CD4-positive, alpha-beta T cell treated with Interleukin-17A for 4 hours (primary cell): ENCODE data around the gene ARHGAP8.

Source experiments
- DNase-seq: peaks from one replicate; pipeline ENCODE4 v3.0.0-alpha.2; 2020; ENCODE audit warnings: mixed read lengths

The ARHGAP8 gene

GRCh38 chr22:44752285-44753188 lies at the start of gene ARHGAP8:
TSS of gene ARHGAP8 (plus strand) at chr22:44752575. CDS start at chr22:44786528, 33,953 bp downstream.
- peak; percentile 50 for DNase-seq

GRCh38 chr22:44703255-44703870 lies 49.0 kb upstream of the ARHGAP8 start:
- DNase-seq: no peak

- no peak for DNase-seq
Measured at GRCh38 chr22:44704159-44705021, 48.0 kb upstream of the ARHGAP8 start.

GRCh38 chr22:44705022-44705297 lies 47.4 kb upstream of the ARHGAP8 start:
- DNase-seq: no peak

GRCh38 chr22:44706488-44706887 lies 45.9 kb upstream of the ARHGAP8 start:
- no peak for DNase-seq

GRCh38 chr22:44707178-44707577 lies 45.2 kb upstream of the ARHGAP8 start:
- no peak for DNase-seq

GRCh38 chr22:44707752-44708151 lies 44.6 kb upstream of the ARHGAP8 start:
- DNase-seq: no peak

GRCh38 chr22:44709881-44710392 lies 42.4 kb upstream of the ARHGAP8 start:
- no peak for DNase-seq

GRCh38 chr22:44710474-44711240 lies 41.7 kb upstream of the ARHGAP8 start:
- DNase-seq: peak; percentile 16

GRCh38 chr22:44711241-44711560 lies 41.2 kb upstream of the ARHGAP8 start:
- DNase-seq: no peak

GRCh38 chr22:44711690-44712555 lies 40.5 kb upstream of the ARHGAP8 start:
- DNase-seq: no peak

- no peak for DNase-seq
Measured at GRCh38 chr22:44712962-44713361, 39.4 kb upstream of the ARHGAP8 start.

- no peak for DNase-seq
Measured at GRCh38 chr22:44714703-44715350, 37.5 kb upstream of the ARHGAP8 start.

GRCh38 chr22:44718418-44718817 lies 34.0 kb upstream of the ARHGAP8 start:
- no peak for DNase-seq

- DNase-seq: no peak
Measured at GRCh38 chr22:44719586-44720368, 32.6 kb upstream of the ARHGAP8 start.

- DNase-seq: no peak
Measured at GRCh38 chr22:44721213-44721612, 31.2 kb upstream of the ARHGAP8 start.

GRCh38 chr22:44722611-44723010 lies 29.8 kb upstream of the ARHGAP8 start:
- no peak for DNase-seq

GRCh38 chr22:44723801-44724200 lies 28.6 kb upstream of the ARHGAP8 start:
- DNase-seq: no peak

GRCh38 chr22:44724416-44724815 lies 28.0 kb upstream of the ARHGAP8 start:
- no peak for DNase-seq

GRCh38 chr22:44724859-44725258 lies 27.5 kb upstream of the ARHGAP8 start:
- no peak for DNase-seq
